Neural progenitor cell (in vitro differentiated cells): ENCODE data around the gene SDR39U1.

ENCODE experiments used
- CTCF ChIP-seq: fragments of 200-600 bp; sonication (generic); IDR thresholded peaks from 2 replicates; pipeline ENCODE4 v1.5.1; 2017; ENCODE audit warnings: antibody characterized with exemption, mild to moderate bottlenecking
- EZH2 ChIP-seq: fragments of 200-600 bp; sonication (generic); IDR thresholded peaks from 2 replicates; pipeline ENCODE4 v1.6.1; 2017; ENCODE audit warnings: antibody characterized with exemption, mild to moderate bottlenecking, moderate library complexity
- EZH2phosphoT487 ChIP-seq: fragments of 200-600 bp; sonication (generic); IDR thresholded peaks from 2 replicates; pipeline ENCODE4 v1.6.1; 2017; ENCODE audit warnings: antibody characterized with exemption

- TF ChIP-seq CTCF = no peak
- no peak for TF ChIP-seq EZH2
- no peak for TF ChIP-seq EZH2phosphoT487
Measured at GRCh38 chr14:24437736-24438067, 4.9 kb downstream of the SDR39U1 start.
